ENCODE measurements around the gene PIWIL4. TPM values are rescaled to one million over a fixed set of nuclear protein-coding genes. Genes with fewer than 3 reads are reported as not detected.

The PIWIL4 gene
- total RNA-seq, 2 experiments from 2014 or later = 0.15 to 0.22 TPM

GRCh38 chr11:94597896-94598295, 30.7 kb downstream of the PIWIL4 start:
- ChIA-PET POLR2A (interaction anchor here (0.7 to 2.9 kb wide), 5 partner anchors 10 to 856 kb away, joined by 3 to 15 read pairs (median 3); partner anchors contain the start of genes C11orf54 and TAF1D), CTCF (ENCODE audit: unreplicated experiment) (no interaction called here)
- no peak overlapping the region for H3K4me2 ChIP-seq (ENCODE audit: low read length)
- no peaks in the 10 kb centered on the region for H3K9me3 ChIP-seq (ENCODE audit: low read length)
- H3K79me2 ChIP-seq (ENCODE audit: insufficient read depth, low read depth, low read length) = no peaks in the 10 kb centered on the region
- H3K4me3 ChIP-seq (ENCODE audit: low read depth, low read length, poor library complexity, severe bottlenecking) = no peak overlapping the region
- no peaks in the 10 kb centered on the region for H3K9me2 ChIP-seq (ENCODE audit: insufficient read depth, low read length)
- H3K36me3 ChIP-seq (ENCODE audit: insufficient read depth, low read length) = no peaks in the 10 kb centered on the region
- H3K4me1 ChIP-seq (ENCODE audit: insufficient read depth, low read length, poor library complexity, severe bottlenecking) = peaks cover 27% of the 10 kb centered on the region
- DNase-seq (ENCODE audit: low spot score) = peak; percentile 22
- no TSS peak for BruUV-seq (replicated peaks)
- TF ChIP-seq, protein P1, sequence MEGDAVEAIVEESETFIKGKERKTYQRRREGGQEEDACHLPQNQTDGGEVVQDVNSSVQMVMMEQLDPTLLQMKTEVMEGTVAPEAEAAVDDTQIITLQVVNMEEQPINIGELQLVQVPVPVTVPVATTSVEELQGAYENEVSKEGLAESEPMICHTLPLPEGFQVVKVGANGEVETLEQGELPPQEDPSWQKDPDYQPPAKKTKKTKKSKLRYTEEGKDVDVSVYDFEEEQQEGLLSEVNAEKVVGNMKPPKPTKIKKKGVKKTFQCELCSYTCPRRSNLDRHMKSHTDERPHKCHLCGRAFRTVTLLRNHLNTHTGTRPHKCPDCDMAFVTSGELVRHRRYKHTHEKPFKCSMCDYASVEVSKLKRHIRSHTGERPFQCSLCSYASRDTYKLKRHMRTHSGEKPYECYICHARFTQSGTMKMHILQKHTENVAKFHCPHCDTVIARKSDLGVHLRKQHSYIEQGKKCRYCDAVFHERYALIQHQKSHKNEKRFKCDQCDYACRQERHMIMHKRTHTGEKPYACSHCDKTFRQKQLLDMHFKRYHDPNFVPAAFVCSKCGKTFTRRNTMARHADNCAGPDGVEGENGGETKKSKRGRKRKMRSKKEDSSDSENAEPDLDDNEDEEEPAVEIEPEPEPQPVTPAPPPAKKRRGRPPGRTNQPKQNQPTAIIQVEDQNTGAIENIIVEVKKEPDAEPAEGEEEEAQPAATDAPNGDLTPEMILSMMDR (conservative IDR thresholded peaks at IDR 0.05; ENCODE audit: low read length) = peak; percentile 62
- no peak for TF ChIP-seq EZH2phosphoT487 (IDR thresholded peaks at IDR 0.05; ENCODE audit: borderline replicate concordance, low read depth, low read length)
- intact Hi-C loops (cut with micrococcal nuclease; ENCODE audit: unreplicated experiment) = loop anchor here (1.0 kb wide), 1 partner anchor 79 kb away; no protein-coding TSS in a partner anchor
- H4K20me1 ChIP-seq (ENCODE audit: insufficient read depth, low read length) = no peaks in the 10 kb centered on the region
- no peak overlapping the region for H2AFZ ChIP-seq (ENCODE audit: low read length)
- no peak overlapping the region for H3K27ac ChIP-seq (ENCODE audit: low read depth, low read length, poor library complexity, severe bottlenecking)

GRCh38 chr11:94599510-94599909, 32.3 kb downstream of the PIWIL4 start:
- H3K4me1 ChIP-seq (ENCODE audit: insufficient read depth, low read length, poor library complexity, severe bottlenecking) = peaks cover 35% of the 10 kb centered on the region
- no peaks in the 10 kb centered on the region for H3K79me2 ChIP-seq (ENCODE audit: insufficient read depth, low read depth, low read length)
- no peaks in the 10 kb centered on the region for H3K36me3 ChIP-seq (ENCODE audit: insufficient read depth, low read length)
- no peak for DNase-seq (ENCODE audit: low spot score)
- ChIA-PET CTCF (ENCODE audit: unreplicated experiment) (no interaction called here), POLR2A (interaction anchor here (0.9 to 1.7 kb wide), 3 partner anchors 8 to 52 kb away, joined by 3 to 10 read pairs (median 3); no protein-coding TSS in a partner anchor)
- no peaks in the 10 kb centered on the region for H4K20me1 ChIP-seq (ENCODE audit: insufficient read depth, low read length)
- TF ChIP-seq EZH2phosphoT487 (IDR thresholded peaks at IDR 0.05; ENCODE audit: borderline replicate concordance, low read depth, low read length) = no peak
- TF ChIP-seq, protein P1 (conservative IDR thresholded peaks at IDR 0.05; ENCODE audit: low read length) = no peak
- intact Hi-C loops (cut with micrococcal nuclease; ENCODE audit: unreplicated experiment) = no loop called here
- no peak overlapping the region for H3K4me2 ChIP-seq (ENCODE audit: low read length)
- no peak overlapping the region for H3K27ac ChIP-seq (ENCODE audit: low read depth, low read length, poor library complexity, severe bottlenecking)
- no peaks in the 10 kb centered on the region for H3K9me3 ChIP-seq (ENCODE audit: low read length)
- no TSS peak for BruUV-seq (replicated peaks)
- no peak overlapping the region for H2AFZ ChIP-seq (ENCODE audit: low read length)
- no peak overlapping the region for H3K4me3 ChIP-seq (ENCODE audit: low read depth, low read length, poor library complexity, severe bottlenecking)
- no peaks in the 10 kb centered on the region for H3K9me2 ChIP-seq (ENCODE audit: insufficient read depth, low read length)
